Stimulated activated CD4-positive, alpha-beta T cell treated with anti-CD3 and anti-CD28 coated beads, Interleukin-15, amount 100 ng/mL, for 1 hour (primary cell): ENCODE results near the gene CYP1A2.

ENCODE experiments used
- DNase-seq, 2 donors: peaks; one replicate each; pipeline ENCODE4 v3.0.0-alpha.2; 2020; ENCODE audit warnings: low read depth in 1 of 2, low spot score in 1 of 2

The CYP1A2 gene

DNA sequence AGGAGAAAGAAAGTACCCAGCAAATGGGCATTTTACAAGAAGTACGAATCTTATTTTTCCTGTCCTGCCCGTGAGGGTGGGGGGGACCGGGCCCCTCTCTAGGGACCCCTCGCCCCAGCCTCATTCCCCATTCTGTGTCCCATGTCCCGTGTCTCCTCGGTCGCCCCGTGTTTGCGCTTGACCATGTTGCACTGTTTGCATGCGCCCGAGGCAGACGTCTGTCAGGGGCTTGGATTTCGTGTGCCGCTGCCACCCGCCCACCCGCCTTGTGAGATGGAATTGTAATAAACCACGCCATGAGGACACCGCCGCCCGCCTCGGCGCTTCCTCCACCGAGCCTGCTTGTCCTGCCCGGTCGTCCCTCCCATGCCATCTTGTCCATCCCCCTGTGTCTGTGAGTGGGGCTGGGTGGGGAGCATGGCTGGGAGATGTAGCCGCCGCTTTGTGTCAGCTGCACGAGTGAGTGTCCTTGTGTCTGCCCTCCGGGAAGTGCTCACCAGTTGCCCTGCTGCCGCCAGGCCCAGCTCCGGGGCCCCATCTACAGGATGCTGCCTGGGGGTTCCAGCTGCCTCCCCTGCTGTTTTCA lies 54.3 kb downstream of the CYP1A2 start:
- no peak for DNase-seq

DNA sequence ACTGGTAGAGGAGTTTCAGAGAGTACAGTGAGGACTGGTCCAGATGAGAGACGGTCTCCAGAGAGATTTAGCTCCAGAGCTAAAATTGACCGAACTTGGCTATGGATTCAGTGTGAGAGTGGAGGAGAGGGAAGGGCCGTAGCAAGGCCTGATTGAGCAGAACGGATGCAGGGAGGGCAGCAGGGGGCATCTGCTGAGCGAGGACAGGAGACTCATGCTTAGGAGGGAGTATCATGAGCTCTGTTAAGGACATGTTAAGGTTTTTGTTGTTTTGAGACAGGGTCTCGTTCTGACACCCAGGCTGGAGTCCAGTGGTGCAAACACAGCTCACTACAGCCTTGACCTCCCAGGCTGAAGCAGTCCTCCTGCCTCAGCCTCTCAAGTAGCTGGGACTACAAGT lies 56.3 kb downstream of the CYP1A2 start:
- no peak for DNase-seq
